ENCODE measurements around the gene CADM2.

DNA sequence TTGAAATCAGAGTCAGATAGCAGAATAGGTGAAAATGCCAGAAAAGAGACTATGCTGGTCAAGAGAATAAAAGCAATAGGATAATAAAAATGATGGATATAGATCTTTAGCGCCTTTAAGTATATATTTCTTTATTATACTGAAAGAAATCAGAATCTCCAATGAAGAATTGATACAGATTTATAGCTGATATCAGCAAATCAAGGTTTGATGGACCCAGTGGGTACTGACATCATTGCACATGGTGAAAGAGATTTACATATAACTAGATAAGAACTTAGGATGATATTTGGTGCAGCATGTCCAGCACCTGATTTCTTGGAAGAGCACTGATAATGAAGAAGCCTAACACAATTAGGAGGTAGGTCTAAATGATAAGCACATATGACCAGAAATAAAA lies 18.2 kb downstream of the CADM2 start:
- TF ChIP-seq POLR2AphosphoS5 (IDR thresholded peaks at IDR 0.05; ENCODE audit: low read depth, low read length) (no peak), EZH2phosphoT487 (IDR thresholded peaks at IDR 0.05; ENCODE audit: borderline replicate concordance) (no peak), EZH2 (IDR thresholded peaks at IDR 0.05) (no peak), YY1 (IDR thresholded peaks at IDR 0.05; ENCODE audit: extremely low read depth, insufficient replicate concordance, low read depth, low read length) (no peak), POLR2A (IDR thresholded peaks at IDR 0.05; ENCODE audit: borderline replicate concordance, extremely low read depth, insufficient read depth, insufficient read length) (no peak)
- TF ChIP-seq, protein P1, sequence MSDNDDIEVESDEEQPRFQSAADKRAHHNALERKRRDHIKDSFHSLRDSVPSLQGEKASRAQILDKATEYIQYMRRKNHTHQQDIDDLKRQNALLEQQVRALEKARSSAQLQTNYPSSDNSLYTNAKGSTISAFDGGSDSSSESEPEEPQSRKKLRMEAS (IDR thresholded peaks at IDR 0.05) = no peak
- TF ChIP-seq, protein P2, sequence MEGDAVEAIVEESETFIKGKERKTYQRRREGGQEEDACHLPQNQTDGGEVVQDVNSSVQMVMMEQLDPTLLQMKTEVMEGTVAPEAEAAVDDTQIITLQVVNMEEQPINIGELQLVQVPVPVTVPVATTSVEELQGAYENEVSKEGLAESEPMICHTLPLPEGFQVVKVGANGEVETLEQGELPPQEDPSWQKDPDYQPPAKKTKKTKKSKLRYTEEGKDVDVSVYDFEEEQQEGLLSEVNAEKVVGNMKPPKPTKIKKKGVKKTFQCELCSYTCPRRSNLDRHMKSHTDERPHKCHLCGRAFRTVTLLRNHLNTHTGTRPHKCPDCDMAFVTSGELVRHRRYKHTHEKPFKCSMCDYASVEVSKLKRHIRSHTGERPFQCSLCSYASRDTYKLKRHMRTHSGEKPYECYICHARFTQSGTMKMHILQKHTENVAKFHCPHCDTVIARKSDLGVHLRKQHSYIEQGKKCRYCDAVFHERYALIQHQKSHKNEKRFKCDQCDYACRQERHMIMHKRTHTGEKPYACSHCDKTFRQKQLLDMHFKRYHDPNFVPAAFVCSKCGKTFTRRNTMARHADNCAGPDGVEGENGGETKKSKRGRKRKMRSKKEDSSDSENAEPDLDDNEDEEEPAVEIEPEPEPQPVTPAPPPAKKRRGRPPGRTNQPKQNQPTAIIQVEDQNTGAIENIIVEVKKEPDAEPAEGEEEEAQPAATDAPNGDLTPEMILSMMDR (IDR thresholded peaks at IDR 0.05 in 2 of 3, conservative IDR thresholded peaks at IDR 0.05 in 1 of 3; ENCODE audit: borderline replicate concordance in 1 of 3, insufficient read depth in 1 of 3, low read depth in 2 of 3, low read length in 2 of 3) = no peak
- TF ChIP-seq, protein P3, sequence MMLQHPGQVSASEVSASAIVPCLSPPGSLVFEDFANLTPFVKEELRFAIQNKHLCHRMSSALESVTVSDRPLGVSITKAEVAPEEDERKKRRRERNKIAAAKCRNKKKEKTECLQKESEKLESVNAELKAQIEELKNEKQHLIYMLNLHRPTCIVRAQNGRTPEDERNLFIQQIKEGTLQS (IDR thresholded peaks at IDR 0.05) = no peak
